ENCODE data around the gene SPATS1. TPM values are rescaled to one million over a fixed set of nuclear protein-coding genes. Genes with fewer than 3 reads are reported as not detected.
"Not testable (repeated sequence)": the region's sequence is repeated elsewhere in the genome, so short reads cannot be mapped to it uniquely, and the experiment has no call there.

SPATS1 gene
- total RNA-seq, 4 donors from 2014 or later: not detected

- Histone ChIP-seq H3K36me3 (peaks cover 42% of the 10 kb centered on the region), H3K27ac (no peak overlapping the region), H3K27me3 (no peaks in the 10 kb centered on the region), H3K4me1 (peaks cover 12% of the 10 kb centered on the region), H3K9me3 (no peaks in the 10 kb centered on the region), H3K4me3 (peak overlapping the region; percentile 96)
- DNase-seq (ENCODE audit: low spot score in 2 of 2): no peak
- TF ChIP-seq POLR2A (IDR thresholded peaks at IDR 0.05) (no peak), POLR2AphosphoS5 (IDR thresholded peaks at IDR 0.05) (no peak), CTCF (IDR thresholded peaks at IDR 0.05) (no peak), EP300 (IDR thresholded peaks at IDR 0.05) (no peak)
- WGBS: 81% methylated on average over 3 of the region's 3 CpGs
These were observed 30.7 kb upstream of the SPATS1 start for GRCh38 chr6:44311767-44312166.

GRCh38 chr6:44312901-44313788, 29.3 kb upstream of the SPATS1 start, which contains the start of gene AARS2:
TSS of gene AARS2 (minus strand) at chr6:44313347. CDS start at chr6:44313323, 24 bp downstream.
- peak; percentile 90 to 91 for DNase-seq (ENCODE audit: low spot score in 2 of 2)
- no peaks in the 10 kb centered on the region for H3K9me3 ChIP-seq
- TF ChIP-seq POLR2AphosphoS5 (IDR thresholded peaks at IDR 0.05) (peak in 2 of 3 donors; percentile 57 to 78), EP300 (IDR thresholded peaks at IDR 0.05) (no peak), CTCF (IDR thresholded peaks at IDR 0.05) (peak; percentile 79 to 97), POLR2A (IDR thresholded peaks at IDR 0.05) (peak in 1 of 2 donors; percentile 31)
- peak within 1 kb of the TSS; percentile 77 for H3K27ac ChIP-seq
- H3K4me3 ChIP-seq: peak within 1 kb of the TSS; percentile 96
- peaks cover 12% of the 10 kb centered on the region for H3K4me1 ChIP-seq
- H3K36me3 ChIP-seq: peaks cover 30% of the 10 kb centered on the region
- 3% methylated on average over 42 of the region's 52 CpGs for WGBS
- H3K27me3 ChIP-seq: peaks cover 2% of the 10 kb centered on the region

GRCh38 chr6:44314657-44315056, 27.8 kb upstream of the SPATS1 start:
- H3K27me3 ChIP-seq: peaks cover 16% of the 10 kb centered on the region
- H3K9me3 ChIP-seq, H3K4me3 ChIP-seq, H3K27ac ChIP-seq: not testable (repeated sequence)
- peaks cover 12% of the 10 kb centered on the region for H3K4me1 ChIP-seq
- WGBS: 93% methylated on average over 8 of the region's 8 CpGs
- peaks cover 15% of the 10 kb centered on the region for H3K36me3 ChIP-seq
- DNase-seq (ENCODE audit: low spot score in 2 of 2): peak in 1 of 2 donors; percentile 17

GRCh38 chr6:44315516-44315915, 26.9 kb upstream of the SPATS1 start:
- Histone ChIP-seq H3K36me3 (peaks cover 7% of the 10 kb centered on the region), H3K4me1 (peaks cover 12% of the 10 kb centered on the region), H3K27me3 (peaks cover 22% of the 10 kb centered on the region), H3K4me3 (no peak overlapping the region), H3K9me3 (no peaks in the 10 kb centered on the region), H3K27ac (no peak overlapping the region)
- no peak for DNase-seq (ENCODE audit: low spot score in 2 of 2)
- TF ChIP-seq POLR2A (IDR thresholded peaks at IDR 0.05) (no peak), POLR2AphosphoS5 (IDR thresholded peaks at IDR 0.05) (no peak), EP300 (IDR thresholded peaks at IDR 0.05) (no peak), CTCF (IDR thresholded peaks at IDR 0.05) (no peak)
- WGBS: 50% methylated on average over 3 of the region's 3 CpGs

- peaks cover 22% of the 10 kb centered on the region for H3K27me3 ChIP-seq
- WGBS: 74% methylated on average over 5 of the region's 5 CpGs
- DNase-seq (ENCODE audit: low spot score in 2 of 2): no peak
- TF ChIP-seq POLR2AphosphoS5 (IDR thresholded peaks at IDR 0.05) (no peak), CTCF (IDR thresholded peaks at IDR 0.05) (no peak), POLR2A (IDR thresholded peaks at IDR 0.05) (no peak), EP300 (IDR thresholded peaks at IDR 0.05) (no peak)
- H3K27ac ChIP-seq: no peak overlapping the region
- peaks cover 2% of the 10 kb centered on the region for H3K36me3 ChIP-seq
- peaks cover 12% of the 10 kb centered on the region for H3K4me1 ChIP-seq
- H3K9me3 ChIP-seq: no peaks in the 10 kb centered on the region
- no peak overlapping the region for H3K4me3 ChIP-seq
These were observed 26.5 kb upstream of the SPATS1 start for GRCh38 chr6:44315951-44316350.

Measured in suprapubic skin (tissue), 4 donors.